Stomach (tissue), 9 donors: ENCODE data around the gene ATP2B2. TPM values are rescaled to one million over a fixed set of nuclear protein-coding genes. Genes with fewer than 3 reads are reported as not detected.
"Not testable (repeated sequence)": the region's sequence is repeated elsewhere in the genome, so short reads cannot be mapped to it uniquely, and the experiment has no call there.

Source experiments
- DNase-seq, 2 donors: peaks; one replicate each; pipeline versions ENCODE4 v3.0.0 to v3.0.0-alpha.2; 2013 to 2019
- H3K27ac ChIP-seq, 5 donors: fragments of 200-600 bp in 4 of 5; sonication (generic) in 4 of 5; one replicate each; pipeline ENCODE4 v1.5.1; 2013 to 2019; ENCODE audit warnings: mild to moderate bottlenecking in 1 of 5, moderate library complexity in 1 of 5
- H3K27me3 ChIP-seq, 3 donors: fragments of 200-600 bp; sonication (generic); one replicate each; pipeline ENCODE4 v1.5.1; 2017 to 2019; ENCODE audit warnings: mixed run types in 1 of 3
- H3K36me3 ChIP-seq, 4 donors: fragments of 200-600 bp; sonication (generic); 1 replicate in 3 of 4; 2 replicates in 1 of 4; pipeline ENCODE4 v1.5.1; 2016 to 2019
- H3K4me1 ChIP-seq, 4 donors: fragments of 200-600 bp; sonication (generic); one replicate each; pipeline ENCODE4 v1.5.1; 2016 to 2019
- H3K4me3 ChIP-seq, 4 donors: fragments of 200-600 bp; sonication (generic) in 3 of 4; one replicate each; pipeline ENCODE4 v1.5.1; 2016 to 2019; ENCODE audit warnings: mild to moderate bottlenecking in 1 of 4
- H3K9me3 ChIP-seq, 4 donors: fragments of 200-600 bp; sonication (generic); one replicate each; pipeline ENCODE4 v1.5.1; 2016 to 2019
- EP300 ChIP-seq: sonication (generic); formaldehyde crosslinking; IDR thresholded peaks from one replicate; pipeline ENCODE4 v1.6.1; 2017; ENCODE audit warnings: antibody characterized with exemption
- POLR2A ChIP-seq, 4 donors: fragments of 450-650 bp; IDR thresholded peaks; one replicate each; pipeline ENCODE4 v1.6.1; 2016; ENCODE audit warnings: antibody characterized with exemption in 4 of 4, control low read depth in 2 of 4, mild to moderate bottlenecking in 1 of 4, moderate library complexity in 1 of 4
- POLR2AphosphoS5 ChIP-seq, 3 donors: sonication (generic); formaldehyde crosslinking; IDR thresholded peaks; one replicate each; pipeline ENCODE4 v1.6.1; 2016; ENCODE audit warnings: antibody characterized with exemption in 3 of 3
- WGBS, 5 donors: extraction: QIAGEN DNeasy Blood & Tissue Kit in 3 of 5; methylation state at CpG; one replicate each; pipeline versions ENCODE4 v1.1.5 to v1.1.7; 2013 to 2018; 5-methylcytosine and 5-hydroxymethylcytosine counted together
- intact Hi-C: fragments of 100-400 bp; cut with DNase I; formaldehyde crosslinking; loops from one replicate; pipeline ENCODE4 v1.15.1; 2023; ENCODE audit warnings: low total_unique reads
- polyA plus RNA-seq, 3 donors: library from polyadenylated mRNA; stranded (reverse); fragments of 200-250 nt; gene quantifications; one replicate each; pipeline ENCODE4 v1.2.3, GENCODE V29; 2013
- total RNA-seq, 5 donors: library from RNA; depleted of rRNA; stranded (reverse); fragments of >200 nt; gene quantifications; one replicate each; pipeline versions ENCODE4 v1.1.0 to v1.2.3, GENCODE V29; 2014 to 2016
- TF ChIP-seq, protein P1 (sequence below), 7 experiments: fragments of 450-650 bp in 4 of 7; fragments of 200-600 bp in 3 of 7; sonication (generic) in 3 of 7; IDR thresholded peaks; one replicate each; pipeline ENCODE4 v1.5.1; 2016 to 2019; ENCODE audit warnings: antibody characterized with exemption in 7 of 7, control low read depth in 2 of 7, mild to moderate bottlenecking in 1 of 7
- donor health status: healthy with polysubstance abuse.
- donor health status: Bipolar disorder and iron deficiency.
- donor health status: healthy.

ATP2B2 gene
- total and polyA plus RNA-seq, 8 donors = 0.03 to 0.37 TPM; not detected in 6

DNA sequence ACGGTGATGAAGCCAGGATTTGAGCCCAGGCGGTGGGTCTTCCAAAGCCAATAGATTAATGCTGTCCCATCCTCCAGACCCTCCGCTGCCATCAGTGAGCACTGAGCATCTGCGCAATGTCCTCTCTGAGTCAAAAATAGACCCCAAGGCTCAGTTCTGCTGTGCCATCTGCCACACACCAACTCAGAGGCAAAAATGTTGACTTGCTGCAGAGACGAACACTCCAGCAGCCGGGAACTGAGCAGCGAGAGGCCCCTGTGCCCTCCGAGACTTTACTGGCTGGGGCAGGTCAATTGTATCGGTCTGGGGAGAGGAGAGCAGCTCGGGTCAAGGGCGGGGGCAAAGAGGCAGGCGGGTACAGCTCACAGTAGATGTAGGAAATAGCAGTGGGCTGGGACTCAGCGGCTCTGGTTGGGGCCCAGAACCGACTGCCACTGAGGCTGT, 41.5 kb upstream of the ATP2B2 start:
- peaks cover 0 to 1% (median 0%) of the 10 kb centered on the region in 4 donors for H3K4me1 ChIP-seq
- intact Hi-C loops = no loop called here
- TF ChIP-seq POLR2A (IDR thresholded peaks at IDR 0.05) = no peak
- TF ChIP-seq POLR2AphosphoS5 (IDR thresholded peaks at IDR 0.05) = no peak
- TF ChIP-seq EP300 = no peak
- TF ChIP-seq, protein P1, sequence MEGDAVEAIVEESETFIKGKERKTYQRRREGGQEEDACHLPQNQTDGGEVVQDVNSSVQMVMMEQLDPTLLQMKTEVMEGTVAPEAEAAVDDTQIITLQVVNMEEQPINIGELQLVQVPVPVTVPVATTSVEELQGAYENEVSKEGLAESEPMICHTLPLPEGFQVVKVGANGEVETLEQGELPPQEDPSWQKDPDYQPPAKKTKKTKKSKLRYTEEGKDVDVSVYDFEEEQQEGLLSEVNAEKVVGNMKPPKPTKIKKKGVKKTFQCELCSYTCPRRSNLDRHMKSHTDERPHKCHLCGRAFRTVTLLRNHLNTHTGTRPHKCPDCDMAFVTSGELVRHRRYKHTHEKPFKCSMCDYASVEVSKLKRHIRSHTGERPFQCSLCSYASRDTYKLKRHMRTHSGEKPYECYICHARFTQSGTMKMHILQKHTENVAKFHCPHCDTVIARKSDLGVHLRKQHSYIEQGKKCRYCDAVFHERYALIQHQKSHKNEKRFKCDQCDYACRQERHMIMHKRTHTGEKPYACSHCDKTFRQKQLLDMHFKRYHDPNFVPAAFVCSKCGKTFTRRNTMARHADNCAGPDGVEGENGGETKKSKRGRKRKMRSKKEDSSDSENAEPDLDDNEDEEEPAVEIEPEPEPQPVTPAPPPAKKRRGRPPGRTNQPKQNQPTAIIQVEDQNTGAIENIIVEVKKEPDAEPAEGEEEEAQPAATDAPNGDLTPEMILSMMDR (IDR thresholded peaks at IDR 0.05) = no peak
- no peak for DNase-seq
- peaks cover 0 to 20% (median 8%) of the 10 kb centered on the region in 4 donors for H3K9me3 ChIP-seq
- no peak overlapping the region for H3K27ac ChIP-seq
- no peak overlapping the region for H3K4me3 ChIP-seq
- H3K36me3 ChIP-seq = no peaks in the 10 kb centered on the region
- peaks cover 0 to 20% (median 11%) of the 10 kb centered on the region in 3 donors for H3K27me3 ChIP-seq
- WGBS, 5 donors = 75 to 87% (median 80%) methylated on average over 12 to 14 of the region's 14 CpGs

DNA sequence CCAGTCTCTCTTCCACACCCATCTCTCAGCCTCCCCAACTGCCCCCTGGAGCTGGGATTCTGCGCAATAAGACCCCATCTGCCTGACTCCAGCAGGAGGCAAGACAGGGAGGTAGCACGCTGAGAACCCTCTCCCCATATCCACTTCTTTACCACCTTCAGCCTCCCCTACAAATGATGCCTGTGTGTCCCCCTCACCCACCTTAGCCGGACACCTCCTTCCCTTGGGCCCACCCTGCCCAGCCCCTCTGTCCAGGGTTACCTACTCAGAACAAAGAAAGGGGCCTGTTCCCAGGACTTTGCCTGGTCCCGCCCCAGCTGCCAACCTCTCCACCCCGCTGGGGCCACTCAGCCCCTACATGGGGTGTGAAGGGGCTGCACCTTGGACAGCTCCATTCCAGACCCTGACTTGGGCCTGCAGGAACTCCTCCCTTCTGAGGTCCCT, 40.8 kb upstream of the ATP2B2 start:
- Histone ChIP-seq H3K27ac (no peak overlapping the region), H3K27me3 (peaks cover 0 to 19% (median 11%) of the 10 kb centered on the region in 3 donors), H3K4me3 (no peak overlapping the region), H3K36me3 (no peaks in the 10 kb centered on the region), H3K4me1 (no peaks in the 10 kb centered on the region), H3K9me3 (peaks cover 0 to 26% (median 14%) of the 10 kb centered on the region in 4 donors)
- intact Hi-C loops = no loop called here
- 49 to 62% (median 55%) methylated on average over 5 of the region's 5 CpGs for WGBS, 5 donors
- DNase-seq = no peak
- TF ChIP-seq POLR2A (IDR thresholded peaks at IDR 0.05) = no peak
- TF ChIP-seq, protein P1 (IDR thresholded peaks at IDR 0.05) = no peak
- TF ChIP-seq EP300 = no peak

DNA sequence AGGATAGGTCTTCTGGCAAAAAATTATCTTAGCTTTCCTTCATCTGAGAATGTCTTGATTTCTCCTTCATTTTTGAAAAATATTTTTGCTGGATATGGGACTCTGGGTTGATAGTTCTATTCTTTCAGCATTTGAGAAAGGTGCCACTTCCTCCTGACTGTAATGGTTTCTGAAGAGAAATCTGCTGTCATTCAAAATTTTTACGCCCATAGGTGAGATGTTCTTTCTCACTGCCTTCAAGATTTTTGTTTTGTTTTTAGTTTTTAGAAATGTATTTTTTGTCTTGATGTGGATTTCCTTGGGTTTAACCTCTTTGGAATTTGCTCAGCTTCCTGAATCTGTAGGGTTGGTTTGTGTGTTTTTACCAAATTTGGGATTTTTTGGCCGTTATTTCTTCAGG, 37.1 kb upstream of the ATP2B2 start:
- 72 to 82% (median 77%) methylated on average over 2 of the region's 2 CpGs for WGBS, 5 donors
- intact Hi-C loops = no loop called here
- no peak for DNase-seq

DNA sequence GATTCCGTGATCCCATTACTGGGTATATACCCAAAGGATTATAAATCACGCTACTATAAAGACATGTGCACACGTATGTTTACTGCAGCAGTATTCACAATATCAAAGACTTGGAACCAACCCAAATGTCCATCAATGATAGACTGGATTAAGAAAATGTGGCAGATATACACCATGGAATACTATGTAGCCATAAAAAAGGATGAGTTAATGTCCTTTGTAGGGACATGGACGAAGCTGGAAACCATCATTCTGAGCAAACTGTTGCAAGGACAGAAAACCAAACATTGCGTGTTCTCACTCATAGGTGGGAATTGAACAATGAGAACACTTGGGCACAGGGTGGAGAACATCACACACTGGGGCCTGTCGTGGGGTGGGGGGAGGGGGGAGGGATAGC, 35.0 kb upstream of the ATP2B2 start:
- H3K27me3 ChIP-seq, H3K4me3 ChIP-seq, intact Hi-C loops, DNase-seq, H3K36me3 ChIP-seq, H3K27ac ChIP-seq, H3K4me1 ChIP-seq: not testable (repeated sequence)
- WGBS, 5 donors = 80 to 89% (median 83%) methylated on average over 6 of the region's 6 CpGs
- peaks cover 0 to 35% (median 27%) of the 10 kb centered on the region in 4 donors for H3K9me3 ChIP-seq

More for the DNA sequence above, 37.1 kb upstream of the ATP2B2 start:
- Histone ChIP-seq H3K9me3 (peaks cover 0 to 35% (median 27%) of the 10 kb centered on the region in 4 donors), H3K36me3 (no peaks in the 10 kb centered on the region), H3K4me3 (no peak overlapping the region), H3K27me3 (peaks cover 0 to 12% (median 8%) of the 10 kb centered on the region in 3 donors), H3K27ac (no peak overlapping the region), H3K4me1 (no peaks in the 10 kb centered on the region)
- TF ChIP-seq, protein P1 (IDR thresholded peaks at IDR 0.05) = no peak
- TF ChIP-seq POLR2AphosphoS5 (IDR thresholded peaks at IDR 0.05) = no peak
- no peak for TF ChIP-seq EP300
- TF ChIP-seq POLR2A (IDR thresholded peaks at IDR 0.05) = no peak

DNA sequence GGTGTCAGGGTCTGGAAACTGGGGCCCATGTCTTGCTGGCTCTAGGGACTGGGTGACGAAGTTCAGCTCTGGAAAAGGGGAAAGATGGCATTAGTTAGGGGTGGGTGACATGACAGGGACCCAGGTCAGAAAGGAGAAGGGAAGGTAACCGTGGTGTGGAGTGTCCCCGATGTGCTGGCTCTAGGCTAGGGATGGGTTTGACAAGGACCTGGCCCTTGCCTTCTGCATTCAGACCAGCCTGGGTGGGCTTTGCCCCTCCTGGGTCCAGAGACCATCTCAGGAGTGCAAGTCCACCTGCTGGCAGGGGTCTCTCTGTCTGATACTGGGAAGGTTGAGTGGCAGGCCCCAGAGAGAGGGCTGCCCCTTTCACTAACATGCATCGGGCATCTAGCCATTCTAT, 28.7 kb upstream of the ATP2B2 start:
- Histone ChIP-seq H3K27me3 (peaks cover 0 to 7% (median 0%) of the 10 kb centered on the region in 3 donors), H3K4me1 (no peaks in the 10 kb centered on the region), H3K9me3 (peaks cover 0 to 1% (median under 1%) of the 10 kb centered on the region in 4 donors), H3K27ac (no peak overlapping the region), H3K36me3 (no peaks in the 10 kb centered on the region), H3K4me3 (no peak overlapping the region)
- intact Hi-C loops = no loop called here
- 68 to 83% (median 82%) methylated on average over 4 of the region's 4 CpGs for WGBS, 5 donors
- peak in 1 of 2 donors; percentile 11 for DNase-seq
- TF ChIP-seq POLR2AphosphoS5 (IDR thresholded peaks at IDR 0.05) = no peak
